Kidney (tissue), 14 donors: ENCODE data around the gene SLC45A3. TPM values are rescaled to one million over a fixed set of nuclear protein-coding genes. Genes with fewer than 3 reads are reported as not detected.
A peak's percentile ranks its signal among the peaks of the same experiment; 100 is the strongest.

Source experiments
- DNase-seq, 5 donors: peaks; one replicate each; pipeline ENCODE4 v3.0.0-alpha.2; 2013 to 2020
- FAIRE-seq: peaks from 2 replicates; lab custom pipeline; 2012; peaks lifted over from hg19 to GRCh38; lab: Jason Lieb, UNC
- H3K27ac ChIP-seq, 2 donors: one replicate each; pipeline ENCODE4 v1.7.0; 2013; ENCODE audit warnings: low read depth in 2 of 2, low read length in 2 of 2, inconsistent platforms in 1 of 2
- H3K27me3 ChIP-seq: one replicate; pipeline ENCODE4 v1.7.1; 2013; ENCODE audit warnings: low read length, inconsistent platforms; ENCODE audit not compliant: control insufficient read depth, insufficient read depth
- H3K36me3 ChIP-seq, 3 donors: one replicate each; pipeline versions ENCODE4 v1.7.0 to v1.7.1; 2013; ENCODE audit warnings: low read length in 3 of 3, control low read depth in 1 of 3, inconsistent platforms in 1 of 3; ENCODE audit not compliant: insufficient read depth in 3 of 3, control insufficient read depth in 2 of 3
- H3K4me1 ChIP-seq, 3 donors: one replicate each; pipeline versions ENCODE4 v1.7.0 to v1.7.1; 2013; ENCODE audit warnings: low read length in 3 of 3, inconsistent platforms in 1 of 3, low read depth in 1 of 3; ENCODE audit not compliant: control insufficient read depth in 2 of 3, insufficient read depth in 2 of 3
- H3K4me3 ChIP-seq, 3 donors: one replicate each; pipeline versions ENCODE4 v1.7.0 to v1.8.1; 2013; ENCODE audit warnings: low read length in 3 of 3, control low read depth in 1 of 3, inconsistent platforms in 1 of 3
- H3K9ac ChIP-seq, 3 donors: one replicate each; pipeline versions ENCODE4 v1.7.0 to v1.7.1; 2013; ENCODE audit warnings: low read length in 3 of 3, control low read depth in 1 of 3, inconsistent platforms in 1 of 3
- H3K9me3 ChIP-seq, 3 donors: one replicate each; pipeline versions ENCODE4 v1.7.0 to v1.7.1; 2013; ENCODE audit warnings: low read length in 3 of 3, control low read depth in 1 of 3, inconsistent platforms in 1 of 3; ENCODE audit not compliant: control insufficient read depth in 2 of 3, insufficient read depth in 1 of 3
- CTCF ChIP-seq: IDR thresholded peaks from 3 replicates; pipeline ENCODE4 v1.5.1; 2012; ENCODE audit warnings: mild to moderate bottlenecking, moderate library complexity, borderline replicate concordance; ENCODE audit not compliant: insufficient read depth; ENCODE audit errors: extremely low read depth
- intact Hi-C: fragments of 100-400 bp; cut with DNase I; formaldehyde crosslinking; loops from one replicate; pipeline ENCODE4 v1.11.1; 2022
- polyA plus RNA-seq: library from polyadenylated mRNA; stranded (reverse); fragments of 350-450 nt; fragmentation: Illumina TruSeq; extraction: RNeasy Lipid Tissue Mini Kit (QIAGEN cat#74804); gene quantifications from one replicate; pipeline ENCODE4 v1.2.3, GENCODE V29; 2014; ENCODE audit warnings: low read depth, low replicate concordance; ENCODE audit not compliant: insufficient read depth
- total RNA-seq: library from RNA; stranded (reverse); fragmentation: NEBNext Ultra II Directional; extraction: Animal tissue kit (Norgen Biotek cat#: 25700); gene quantifications from one replicate; pipeline ENCODE4 v1.2.1, GENCODE V29; 2021
- donor health status: control.
- donor health status: control.
- donor health status: control.
- donor health status: control.
- donor health status: control.
- donor health status: DM: yes; HTN: yes; CAD: no.
- donor health status: Normal renal cell carcinoma (clear cell type).

The SLC45A3 gene
- total and polyA plus RNA-seq, 2 donors from 2014 or later: 6.8 to 7.2 TPM

GRCh38 chr1:205711105-205712048 is 31.1 kb upstream of the SLC45A3 start:
- FAIRE-seq (no peak), DNase-seq (peak in 3 of 5 donors; percentile 65 to 91 (median 89))
- Histone ChIP-seq H3K9me3 (no peaks in the 10 kb centered on the region), H3K4me3 (no peak overlapping the region), H3K27ac (no peak overlapping the region), H3K36me3 (peaks cover 3 to 7% (median 6%) of the 10 kb centered on the region in 3 donors), H3K4me1 (peaks cover 0 to 17% (median 9%) of the 10 kb centered on the region in 3 donors), H3K9ac (no peak overlapping the region), H3K27me3 (no peaks in the 10 kb centered on the region)
- intact Hi-C loops: loop anchor here (10.0 kb wide), 1 partner anchor 47 kb away; no protein-coding TSS in a partner anchor
- peak; percentile 88 for TF ChIP-seq CTCF

GRCh38 chr1:205710201-205711062 is 30.1 kb upstream of the SLC45A3 start:
- intact Hi-C loops: loop anchor here (10.0 kb wide), 1 partner anchor 46 kb away; no protein-coding TSS in a partner anchor
- Histone ChIP-seq H3K4me3 (no peak overlapping the region), H3K9me3 (no peaks in the 10 kb centered on the region), H3K27ac (no peak overlapping the region), H3K36me3 (peaks cover under 1 to 4% (median 3%) of the 10 kb centered on the region in 3 donors), H3K9ac (no peak overlapping the region), H3K27me3 (no peaks in the 10 kb centered on the region), H3K4me1 (peaks cover 0 to 17% (median 9%) of the 10 kb centered on the region in 3 donors)
- TF ChIP-seq CTCF: no peak
- DNase-seq: no peak
- no peak for FAIRE-seq

DNA sequence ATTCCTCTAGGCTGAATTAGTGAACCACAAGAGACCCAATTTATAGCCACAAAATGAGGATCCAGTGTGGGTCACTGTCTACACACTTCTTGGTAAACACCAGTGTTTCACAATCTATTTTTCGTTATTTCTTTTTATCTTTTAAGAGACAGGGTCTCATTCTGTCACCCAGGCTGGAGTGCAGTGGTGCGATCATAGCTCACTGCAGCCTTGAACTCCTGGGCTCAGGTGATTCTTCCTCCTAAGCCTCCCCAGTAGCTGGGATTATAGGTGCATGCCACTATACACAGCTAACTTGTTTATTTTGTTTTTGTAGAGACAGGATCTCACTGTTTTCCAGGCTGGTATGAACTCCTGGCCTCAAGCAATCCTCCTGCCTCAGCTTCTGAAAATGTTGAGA is 29.3 kb upstream of the SLC45A3 start:
- FAIRE-seq: no peak
- no peak for TF ChIP-seq CTCF
- H3K4me3 ChIP-seq: no peak overlapping the region
- intact Hi-C loops: loop anchor here (10.0 kb wide), 1 partner anchor 45 kb away; no protein-coding TSS in a partner anchor
- peaks cover 0 to 4% (median 0%) of the 10 kb centered on the region in 3 donors for H3K36me3 ChIP-seq
- no peak overlapping the region for H3K27ac ChIP-seq
- H3K4me1 ChIP-seq: peaks cover 0 to 17% (median 9%) of the 10 kb centered on the region in 3 donors
- H3K27me3 ChIP-seq: no peaks in the 10 kb centered on the region
- no peak for DNase-seq
- no peaks in the 10 kb centered on the region for H3K9me3 ChIP-seq
- no peak overlapping the region for H3K9ac ChIP-seq
